Cardiac muscle cell (in vitro differentiated cells and primary cell): ENCODE results near the gene ALG12. TPM values are rescaled to one million over a fixed set of nuclear protein-coding genes. Genes with fewer than 3 reads are reported as not detected.

Experiments
- DNase-seq, 2 donors: peaks; one replicate each; pipeline versions ENCODE4 v3.0.0 to v3.0.0-alpha.2; 2010 to 2017; ENCODE audit warnings: low read depth in 1 of 2, low spot score in 1 of 2
- H3K27ac ChIP-seq: fragments of 200-600 bp; sonication (generic); 2 replicates; pipeline ENCODE4 v1.5.1; 2016
- H3K27me3 ChIP-seq: fragments of 200-600 bp; sonication (generic); 2 replicates; pipeline ENCODE4 v1.6.0; 2016; ENCODE audit warnings: control low read depth
- H3K36me3 ChIP-seq: fragments of 200-600 bp; sonication (generic); 2 replicates; pipeline ENCODE4 v1.5.1; 2016; ENCODE audit warnings: control low read depth
- H3K4me1 ChIP-seq: fragments of 200-600 bp; sonication (generic); 2 replicates; pipeline ENCODE4 v1.8.1; 2017; ENCODE audit warnings: low read depth, mild to moderate bottlenecking, mixed run types
- H3K4me3 ChIP-seq: fragments of 200-600 bp; sonication (generic); 2 replicates; pipeline ENCODE4 v1.5.1; 2016; ENCODE audit warnings: mild to moderate bottlenecking
- H3K9me3 ChIP-seq: fragments of 200-600 bp; sonication (generic); 2 replicates; pipeline ENCODE4 v1.5.1; 2017; ENCODE audit warnings: low read depth, mild to moderate bottlenecking, control low read depth
- polyA plus RNA-seq: library from polyadenylated mRNA; unstranded; fragments of >200 nt; fragmentation: Nextera tagmentation; extraction: Ambion mirVana; gene quantifications from 2 replicates; pipeline ENCODE4 v1.2.1, GENCODE V29; 2016
- total RNA-seq: library from RNA; depleted of rRNA; stranded (reverse); fragments of >200 nt; gene quantifications from 2 replicates; pipeline ENCODE4 v1.2.3, GENCODE V29; 2016
- TF ChIP-seq, protein P1 (sequence below): IDR thresholded peaks from 2 replicates; pipeline ENCODE4 v1.5.1; 2012; ENCODE audit warnings: low read depth, mild to moderate bottlenecking, low read length

Gene ALG12
- total and polyA plus RNA-seq, 2 experiments from 2014 or later: 10.5 to 38.0 TPM

- Histone ChIP-seq H3K4me3 (no peak overlapping the region), H3K36me3 (no peaks in the 10 kb centered on the region), H3K27ac (peak overlapping the region; percentile 92), H3K27me3 (no peaks in the 10 kb centered on the region), H3K4me1 (peaks cover 36% of the 10 kb centered on the region), H3K9me3 (no peaks in the 10 kb centered on the region)
- DNase-seq: no peak
- TF ChIP-seq, protein P1, sequence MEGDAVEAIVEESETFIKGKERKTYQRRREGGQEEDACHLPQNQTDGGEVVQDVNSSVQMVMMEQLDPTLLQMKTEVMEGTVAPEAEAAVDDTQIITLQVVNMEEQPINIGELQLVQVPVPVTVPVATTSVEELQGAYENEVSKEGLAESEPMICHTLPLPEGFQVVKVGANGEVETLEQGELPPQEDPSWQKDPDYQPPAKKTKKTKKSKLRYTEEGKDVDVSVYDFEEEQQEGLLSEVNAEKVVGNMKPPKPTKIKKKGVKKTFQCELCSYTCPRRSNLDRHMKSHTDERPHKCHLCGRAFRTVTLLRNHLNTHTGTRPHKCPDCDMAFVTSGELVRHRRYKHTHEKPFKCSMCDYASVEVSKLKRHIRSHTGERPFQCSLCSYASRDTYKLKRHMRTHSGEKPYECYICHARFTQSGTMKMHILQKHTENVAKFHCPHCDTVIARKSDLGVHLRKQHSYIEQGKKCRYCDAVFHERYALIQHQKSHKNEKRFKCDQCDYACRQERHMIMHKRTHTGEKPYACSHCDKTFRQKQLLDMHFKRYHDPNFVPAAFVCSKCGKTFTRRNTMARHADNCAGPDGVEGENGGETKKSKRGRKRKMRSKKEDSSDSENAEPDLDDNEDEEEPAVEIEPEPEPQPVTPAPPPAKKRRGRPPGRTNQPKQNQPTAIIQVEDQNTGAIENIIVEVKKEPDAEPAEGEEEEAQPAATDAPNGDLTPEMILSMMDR: no peak
These were observed 20.4 kb upstream of the ALG12 start for GRCh38 chr22:49938565-49939136.

- DNase-seq: peak in 1 of 2 donors; percentile 32
- peaks cover 35% of the 10 kb centered on the region for H3K4me1 ChIP-seq
These were observed 19.7 kb upstream of the ALG12 start for GRCh38 chr22:49937758-49938564.

DNA sequence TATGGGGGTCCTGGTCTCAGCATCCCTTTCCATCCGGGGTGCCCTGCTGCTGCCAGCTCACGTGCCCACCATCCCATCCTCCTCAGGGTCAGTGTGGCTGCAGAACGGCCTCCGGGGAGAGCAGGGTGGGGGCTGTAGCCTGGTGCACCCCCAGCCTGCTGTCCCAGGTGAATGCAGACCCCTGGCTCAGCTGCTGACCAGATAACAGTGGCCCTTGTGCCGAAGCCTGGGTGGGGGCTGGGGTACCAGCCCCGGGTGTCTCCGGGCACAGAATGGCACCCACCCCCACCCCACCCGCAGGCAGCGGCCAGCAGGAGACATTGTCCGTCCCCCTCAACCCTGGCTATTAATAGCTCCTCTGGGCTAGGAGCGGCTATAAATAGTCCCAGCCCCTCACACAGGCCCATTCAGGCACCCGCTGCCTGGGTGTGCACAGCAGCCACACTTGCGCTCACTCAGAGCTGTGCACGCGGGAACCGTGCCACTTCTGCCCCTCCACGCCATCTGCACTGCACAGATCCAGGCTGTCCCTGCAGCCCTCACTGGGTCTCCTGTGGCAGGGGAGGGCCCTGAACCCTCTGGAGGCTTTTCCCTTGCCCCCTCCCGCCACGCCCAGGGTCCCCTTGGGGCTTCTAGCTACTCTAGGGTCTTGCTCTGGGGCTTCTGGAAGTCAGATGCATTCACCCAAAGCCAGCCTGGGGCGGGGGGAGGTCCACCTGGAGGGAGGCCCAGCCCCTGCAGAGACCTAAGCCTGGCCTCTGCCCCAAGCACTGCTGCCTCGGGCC is 18.9 kb upstream of the ALG12 start:
- no peaks in the 10 kb centered on the region for H3K36me3 ChIP-seq
- TF ChIP-seq, protein P1: no peak
- peak in 1 of 2 donors; percentile 90 for DNase-seq
- H3K27ac ChIP-seq: peak overlapping the region; percentile 92
- no peaks in the 10 kb centered on the region for H3K27me3 ChIP-seq
- peaks cover 35% of the 10 kb centered on the region for H3K4me1 ChIP-seq
- no peaks in the 10 kb centered on the region for H3K9me3 ChIP-seq
- no peak overlapping the region for H3K4me3 ChIP-seq

More at GRCh38 chr22:49937758-49938564, 19.7 kb upstream of the ALG12 start:
- TF ChIP-seq, protein P1: no peak
- H3K36me3 ChIP-seq: no peaks in the 10 kb centered on the region
- H3K4me3 ChIP-seq: no peak overlapping the region
- no peaks in the 10 kb centered on the region for H3K27me3 ChIP-seq
- H3K9me3 ChIP-seq: no peaks in the 10 kb centered on the region
- peak overlapping the region; percentile 92 for H3K27ac ChIP-seq

GRCh38 chr22:49936018-49936972 is 18.1 kb upstream of the ALG12 start:
- peak; percentile 90 to 92 for DNase-seq
- Histone ChIP-seq H3K27ac (peak overlapping the region; percentile 92), H3K4me1 (peaks cover 35% of the 10 kb centered on the region), H3K4me3 (peak overlapping the region; percentile 16), H3K36me3 (no peaks in the 10 kb centered on the region), H3K27me3 (no peaks in the 10 kb centered on the region), H3K9me3 (no peaks in the 10 kb centered on the region)
- TF ChIP-seq, protein P1: no peak
